Mammary epithelial cell (primary cell): ENCODE measurements around the gene TSPAN3.

Experiments
- CTCF ChIP-seq, 2 donors: IDR thresholded peaks in 1 of 2; conservative IDR thresholded peaks in 1 of 2; 2 replicates each; pipeline ENCODE4 v1.5.1; 2011 to 2012; ENCODE audit warnings: inconsistent platforms in 2 of 2, low read length in 2 of 2, mild to moderate bottlenecking in 2 of 2, control low read depth in 1 of 2, low read depth in 1 of 2; ENCODE audit not compliant: insufficient read depth in 1 of 2; ENCODE audit errors: extremely low read depth in 1 of 2
- EZH2 ChIP-seq: IDR thresholded peaks from 2 replicates; pipeline ENCODE4 v1.6.1; 2012; ENCODE audit warnings: low read length, inconsistent platforms, borderline replicate concordance

- TF ChIP-seq CTCF (conservative IDR thresholded peaks at IDR 0.05 in 1 of 2, IDR thresholded peaks at IDR 0.05 in 1 of 2; ENCODE audit: extremely low read depth in 1 of 2, insufficient read depth in 1 of 2, low read depth in 1 of 2, low read length in 2 of 2) (no peak), EZH2 (no peak)
These were observed 57.2 kb downstream of the TSPAN3 start for GRCh38 chr15:77013776-77014131.
